ENCODE measurements around the gene GARRE1. TPM values are rescaled to one million over a fixed set of nuclear protein-coding genes. Genes with fewer than 3 reads are reported as not detected.

Gene GARRE1
- total and polyA plus RNA-seq, 4 donors, result 6.7 to 69.0 (median 14.7) TPM

DNA sequence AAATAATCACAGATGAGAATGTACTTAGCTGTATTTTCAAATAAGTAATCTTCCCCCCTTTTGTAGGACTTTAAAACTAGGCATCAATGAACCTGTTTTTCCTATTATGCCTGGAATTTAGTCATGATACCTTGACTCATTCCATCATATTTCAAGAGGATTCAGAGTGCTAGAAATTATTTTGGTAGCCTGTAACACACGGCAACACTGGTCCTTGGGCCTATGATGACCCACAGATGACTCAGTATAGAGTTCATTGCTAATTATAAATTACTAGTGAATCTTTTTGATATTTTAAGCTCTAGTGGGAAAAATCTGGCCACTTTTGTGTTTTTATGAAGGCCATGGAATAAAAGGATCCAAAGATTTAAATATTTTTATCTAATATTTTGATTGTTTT is 26.0 kb upstream of the GARRE1 start:
- Histone ChIP-seq H3K27ac (ENCODE audit: low read depth in 1 of 2, low read length in 1 of 2) (no peak overlapping the region), H3K4me3 (no peak overlapping the region), H3K9me3 (ENCODE audit: control insufficient read depth in 4 of 4, insufficient read depth in 3 of 4, low read length in 3 of 4) (no peaks in the 10 kb centered on the region), H3K27me3 (ENCODE audit: control insufficient read depth in 3 of 3, insufficient read depth in 3 of 3, low read length in 2 of 3) (no peaks in the 10 kb centered on the region), H3K4me1 (ENCODE audit: control insufficient read depth in 5 of 5, insufficient read depth in 5 of 5, low read length in 5 of 5) (peaks cover 0 to 3% (median 0%) of the 10 kb centered on the region in 5 donors), H3K36me3 (ENCODE audit: control insufficient read depth in 4 of 4, insufficient read depth in 4 of 4, low read length in 4 of 4) (peaks cover 22 to 48% (median 35%) of the 10 kb centered on the region in 4 donors), H3K9ac (ENCODE audit: insufficient read depth in 1 of 2, low read length in 2 of 2) (no peak overlapping the region)
- TF ChIP-seq, protein P1, sequence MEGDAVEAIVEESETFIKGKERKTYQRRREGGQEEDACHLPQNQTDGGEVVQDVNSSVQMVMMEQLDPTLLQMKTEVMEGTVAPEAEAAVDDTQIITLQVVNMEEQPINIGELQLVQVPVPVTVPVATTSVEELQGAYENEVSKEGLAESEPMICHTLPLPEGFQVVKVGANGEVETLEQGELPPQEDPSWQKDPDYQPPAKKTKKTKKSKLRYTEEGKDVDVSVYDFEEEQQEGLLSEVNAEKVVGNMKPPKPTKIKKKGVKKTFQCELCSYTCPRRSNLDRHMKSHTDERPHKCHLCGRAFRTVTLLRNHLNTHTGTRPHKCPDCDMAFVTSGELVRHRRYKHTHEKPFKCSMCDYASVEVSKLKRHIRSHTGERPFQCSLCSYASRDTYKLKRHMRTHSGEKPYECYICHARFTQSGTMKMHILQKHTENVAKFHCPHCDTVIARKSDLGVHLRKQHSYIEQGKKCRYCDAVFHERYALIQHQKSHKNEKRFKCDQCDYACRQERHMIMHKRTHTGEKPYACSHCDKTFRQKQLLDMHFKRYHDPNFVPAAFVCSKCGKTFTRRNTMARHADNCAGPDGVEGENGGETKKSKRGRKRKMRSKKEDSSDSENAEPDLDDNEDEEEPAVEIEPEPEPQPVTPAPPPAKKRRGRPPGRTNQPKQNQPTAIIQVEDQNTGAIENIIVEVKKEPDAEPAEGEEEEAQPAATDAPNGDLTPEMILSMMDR (IDR thresholded peaks at IDR 0.05; ENCODE audit: control extremely low read depth, extremely low read depth), result no peak
- no peak for ATAC-seq (ENCODE audit: insufficient read depth, low FRiP score)
- WGBS, 2 donors, result 76 to 87% methylated on average over 1 of the region's 1 CpG
- no peak for DNase-seq

DNA sequence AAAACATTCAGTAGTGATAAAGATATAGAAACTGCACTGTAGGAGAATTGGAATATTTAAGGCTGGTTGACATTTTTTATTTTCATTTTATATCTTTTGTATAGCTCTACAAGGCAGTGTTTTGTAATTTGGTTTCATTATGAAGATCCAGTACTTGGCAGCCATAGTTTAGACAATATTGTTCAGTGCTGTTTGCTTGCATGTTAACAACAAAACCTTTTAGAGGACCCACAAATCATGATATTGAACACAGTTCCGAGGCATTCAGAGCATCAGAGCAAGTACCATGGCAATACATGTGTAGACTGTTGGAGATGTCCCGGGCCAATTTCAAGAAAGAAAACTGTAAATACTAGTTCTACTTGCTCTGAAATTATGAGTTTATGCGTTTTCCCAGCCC is 25.6 kb upstream of the GARRE1 start:
- Histone ChIP-seq H3K27me3 (ENCODE audit: control insufficient read depth in 3 of 3, insufficient read depth in 3 of 3, low read length in 2 of 3) (no peaks in the 10 kb centered on the region), H3K4me3 (no peak overlapping the region), H3K4me1 (ENCODE audit: control insufficient read depth in 5 of 5, insufficient read depth in 5 of 5, low read length in 5 of 5) (peaks cover 0 to 3% (median 0%) of the 10 kb centered on the region in 5 donors), H3K9ac (ENCODE audit: insufficient read depth in 1 of 2, low read length in 2 of 2) (no peak overlapping the region), H3K9me3 (ENCODE audit: control insufficient read depth in 4 of 4, insufficient read depth in 3 of 4, low read length in 3 of 4) (no peaks in the 10 kb centered on the region), H3K27ac (ENCODE audit: low read depth in 1 of 2, low read length in 1 of 2) (peak overlapping the region in 1 of 2 donors; percentile 45), H3K36me3 (ENCODE audit: control insufficient read depth in 4 of 4, insufficient read depth in 4 of 4, low read length in 4 of 4) (peaks cover 20 to 44% (median 32%) of the 10 kb centered on the region in 4 donors)
- ATAC-seq (ENCODE audit: insufficient read depth, low FRiP score) (no peak), DNase-seq (no peak)
- TF ChIP-seq, protein P1 (IDR thresholded peaks at IDR 0.05; ENCODE audit: control extremely low read depth, extremely low read depth), result no peak
- 90 to 93% methylated on average over 3 of the region's 3 CpGs for WGBS, 2 donors

- TF ChIP-seq, protein P1 (IDR thresholded peaks at IDR 0.05; ENCODE audit: control extremely low read depth, extremely low read depth), result no peak
- no peaks in the 10 kb centered on the region for H3K27me3 ChIP-seq (ENCODE audit: control insufficient read depth in 3 of 3, insufficient read depth in 3 of 3, low read length in 2 of 3)
These were observed 24.6 kb upstream of the GARRE1 start for GRCh38 chr19:34229721-34230120.

GRCh38 chr19:34230820-34231219 is 23.5 kb upstream of the GARRE1 start:
- Histone ChIP-seq H3K4me3 (no peak overlapping the region), H3K27ac (ENCODE audit: low read depth in 1 of 2, low read length in 1 of 2) (no peak overlapping the region), H3K9me3 (ENCODE audit: control insufficient read depth in 4 of 4, insufficient read depth in 3 of 4, low read length in 3 of 4) (no peaks in the 10 kb centered on the region), H3K4me1 (ENCODE audit: control insufficient read depth in 5 of 5, insufficient read depth in 5 of 5, low read length in 5 of 5) (peaks cover 0 to 3% (median 0%) of the 10 kb centered on the region in 5 donors), H3K27me3 (ENCODE audit: control insufficient read depth in 3 of 3, insufficient read depth in 3 of 3, low read length in 2 of 3) (no peaks in the 10 kb centered on the region), H3K9ac (ENCODE audit: insufficient read depth in 1 of 2, low read length in 2 of 2) (no peak overlapping the region), H3K36me3 (ENCODE audit: control insufficient read depth in 4 of 4, insufficient read depth in 4 of 4, low read length in 4 of 4) (peaks cover 11 to 25% (median 19%) of the 10 kb centered on the region in 4 donors)
- ATAC-seq (ENCODE audit: insufficient read depth, low FRiP score) (no peak), DNase-seq (no peak)
- WGBS, 2 donors, result 86 to 91% methylated on average over 10 of the region's 10 CpGs
- TF ChIP-seq, protein P1 (IDR thresholded peaks at IDR 0.05; ENCODE audit: control extremely low read depth, extremely low read depth), result no peak

More at GRCh38 chr19:34229721-34230120, 24.6 kb upstream of the GARRE1 start:
- peaks cover 0 to 3% (median 0%) of the 10 kb centered on the region in 5 donors for H3K4me1 ChIP-seq (ENCODE audit: control insufficient read depth in 5 of 5, insufficient read depth in 5 of 5, low read length in 5 of 5)
- H3K9ac ChIP-seq (ENCODE audit: insufficient read depth in 1 of 2, low read length in 2 of 2), result no peak overlapping the region
- H3K9me3 ChIP-seq (ENCODE audit: control insufficient read depth in 4 of 4, insufficient read depth in 3 of 4, low read length in 3 of 4), result no peaks in the 10 kb centered on the region
- DNase-seq, result no peak
- 87 to 95% methylated on average over 4 of the region's 4 CpGs for WGBS, 2 donors
- no peak overlapping the region for H3K27ac ChIP-seq (ENCODE audit: low read depth in 1 of 2, low read length in 1 of 2)
- ATAC-seq (ENCODE audit: insufficient read depth, low FRiP score), result no peak
- no peak overlapping the region for H3K4me3 ChIP-seq
- peaks cover 15 to 36% (median 29%) of the 10 kb centered on the region in 4 donors for H3K36me3 ChIP-seq (ENCODE audit: control insufficient read depth in 4 of 4, insufficient read depth in 4 of 4, low read length in 4 of 4)

Measured in lung (tissue), 12 donors.